RWPE1 (cell line): Measurements from ENCODE around the gene GRIN2A.

Experiments
- CTCF ChIA-PET: fragments of 350-600 bp; sonication (Branson Sonifier 250); formaldehyde crosslinking; extraction: SDS; loops from one replicate; lab custom pipeline; 2021; lab: Yijun Ruan, JAX
- POLR2A ChIA-PET: fragments of 400-600 bp; formaldehyde crosslinking; extraction: SDS; loops from one replicate; lab custom pipeline; 2020; ENCODE audit warnings: antibody characterized with exemption; ENCODE audit not compliant: low non-redundant PET; lab: Yijun Ruan, JAX
- DNase-seq: peaks from one replicate; pipeline ENCODE4 v3.0.0; 2012; ENCODE audit warnings: low spot score
- H3K27ac ChIP-seq: fragments of 450-650 bp; 2 replicates; pipeline ENCODE4 v1.5.1; 2017
- CTCF ChIP-seq: fragments of 450-650 bp; conservative IDR thresholded peaks from 2 replicates; pipeline ENCODE4 v1.5.1; 2017; ENCODE audit warnings: low read depth, mild to moderate bottlenecking

Gene GRIN2A

GRCh38 chr16:9941245-9941644 lies 241.0 kb downstream of the GRIN2A start:
- no peak for DNase-seq
- CTCF ChIA-PET: no interaction called here
- POLR2A ChIA-PET: no interaction called here
- H3K27ac ChIP-seq: no peak overlapping the region
- TF ChIP-seq CTCF: no peak

- TF ChIP-seq CTCF: no peak
- DNase-seq: no peak
- no peak overlapping the region for H3K27ac ChIP-seq
- CTCF ChIA-PET: interaction anchor here (0.6 to 0.7 kb wide), 2 partner anchors 45 to 699 kb away, joined by 4 to 5 read pairs; no protein-coding TSS in a partner anchor
- POLR2A ChIA-PET: no interaction called here
Observed at GRCh38 chr16:9934723-9935508, 247.3 kb downstream of the GRIN2A start.

- ChIA-PET POLR2A (no interaction called here), CTCF (interaction anchor here (0.5 kb wide), 1 partner anchor 16 kb away, joined by 3 read pairs; no protein-coding TSS in a partner anchor)
- DNase-seq: no peak
- H3K27ac ChIP-seq: no peak overlapping the region
- no peak for TF ChIP-seq CTCF
Observed at GRCh38 chr16:9932919-9933653, 249.1 kb downstream of the GRIN2A start.

GRCh38 chr16:9932000-9932399 lies 250.2 kb downstream of the GRIN2A start:
- no peak for TF ChIP-seq CTCF
- no peak for DNase-seq
- H3K27ac ChIP-seq: no peak overlapping the region
- ChIA-PET POLR2A (no interaction called here), CTCF (no interaction called here)

- DNase-seq: no peak
- no peak for TF ChIP-seq CTCF
- no peak overlapping the region for H3K27ac ChIP-seq
- CTCF ChIA-PET: no interaction called here
- POLR2A ChIA-PET: no interaction called here
Observed at GRCh38 chr16:9929836-9930235, 252.4 kb downstream of the GRIN2A start.

- no peak for TF ChIP-seq CTCF
- ChIA-PET CTCF (no interaction called here), POLR2A (no interaction called here)
- H3K27ac ChIP-seq: no peak overlapping the region
- no peak for DNase-seq
Observed at GRCh38 chr16:9929313-9929712, 252.9 kb downstream of the GRIN2A start.
